A549 treated with AZD2906 at 1 μM for 4 hours (cell line): ENCODE results near the gene TAP2. TPM values are rescaled to one million over a fixed set of nuclear protein-coding genes. Genes with fewer than 3 reads are reported as not detected.

ENCODE experiments used
- total RNA-seq: library from RNA; stranded (reverse); fragments of 200-300 nt; extraction: Qiagen RNA extraction; gene quantifications from 5 replicates; pipeline ENCODE4 v1.2.3, GENCODE V29; 2022

Gene TAP2
- 14.8 to 21.1 TPM (median 17.8 TPM) in 5 replicates for total RNA-seq

GRCh38 chr6:32838114-32838958 is at the start of gene TAP2:
Gene TAP2 (minus strand): TSS chr6:32838739. CDS start chr6:32838233, 506 bp downstream.

GRCh38 chr6:32853541-32854375 is 15.2 kb upstream of the TAP2 start, which contains the start of the genes PSMB9 and TAP1:
Gene PSMB9 (plus strand): TSS chr6:32854192. CDS start chr6:32854230, 38 bp downstream.
Gene TAP1 (minus strand): TSS chr6:32853704. CDS start chr6:32853636, 68 bp downstream.

DNA sequence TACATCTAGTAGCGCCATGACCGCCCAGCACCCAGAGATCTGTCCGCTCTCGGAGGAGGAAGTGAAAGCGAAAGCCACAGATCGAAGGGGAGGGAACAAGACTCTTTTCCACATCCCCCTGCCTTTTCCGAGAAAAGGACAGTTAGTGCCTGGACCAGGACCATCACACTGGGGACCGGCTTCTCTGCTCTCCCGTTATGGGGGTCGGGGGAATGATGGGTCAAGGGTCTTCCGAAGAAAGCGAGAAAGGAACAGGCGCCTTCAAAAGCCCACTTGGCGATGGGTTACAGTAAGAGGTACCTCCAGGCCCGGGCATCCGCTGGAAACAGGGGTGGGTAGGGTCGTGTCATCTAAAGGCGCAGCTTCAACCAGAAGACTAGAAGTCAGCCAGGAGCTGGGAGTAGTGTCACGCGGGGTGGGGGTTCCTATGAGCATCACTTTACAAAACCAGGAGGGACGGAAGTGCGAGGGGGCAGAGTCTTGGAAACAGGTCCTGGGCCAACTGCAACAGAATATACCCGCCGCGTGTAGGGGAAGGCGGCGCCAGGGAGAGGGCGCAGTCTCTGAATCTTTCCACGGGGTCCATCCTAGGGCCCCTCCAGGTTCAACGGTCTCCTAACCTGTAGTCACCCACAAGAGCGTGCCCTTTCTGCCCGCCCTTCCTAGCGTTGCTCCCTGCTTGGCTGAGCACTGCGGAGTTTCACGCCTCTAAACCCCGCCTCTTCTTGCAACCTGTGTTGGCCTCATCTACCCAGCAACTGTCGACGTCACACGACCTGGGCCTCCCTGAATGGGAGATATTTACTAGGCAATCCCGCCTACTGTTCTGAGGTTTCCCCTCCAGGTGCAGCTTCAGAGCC is 5.7 kb upstream of the TAP2 start, which contains the start of gene PSMB8:
Gene PSMB8, minus strand, starts transcription at position 69 of the 860 bp plus-strand sequence. Its CDS starts 51 bp downstream, at position 18.

GRCh38 chr6:32816746-32817204 is 21.8 kb downstream of the TAP2 start, which contains the start of gene HLA-DOB:
Gene HLA-DOB (minus strand): TSS chr6:32817002. CDS start chr6:32816951, 51 bp downstream.

Other genes with a start within 250 kb of the TAP2 start
- gene HLA-DRB1, start 248.9 kb downstream of the TAP2 start, total RNA-seq = not detected in 5 replicates
- not detected in 5 replicates for gene HLA-DQA1, start 201.3 kb downstream of the TAP2 start, total RNA-seq
- not detected in 5 replicates for gene HLA-DQB1, start 172.1 kb downstream of the TAP2 start, total RNA-seq
- gene HLA-DQA2, start 97.3 kb downstream of the TAP2 start, total RNA-seq = not detected in 5 replicates
- gene HLA-DQB2, start 75.2 kb downstream of the TAP2 start, total RNA-seq = not detected in 5 replicates
- 0.05 to 0.14 TPM (median 0.12 TPM) in 4 of 5 replicates, not detected in the other for gene HLA-DOB, start 21.7 kb downstream of the TAP2 start, total RNA-seq
- 18.4 to 21.4 TPM (median 19.4 TPM) in 5 replicates for gene PSMB8, start 5.3 kb upstream of the TAP2 start, total RNA-seq
- gene TAP1, start 15.0 kb upstream of the TAP2 start, total RNA-seq = 32.0 to 36.9 TPM (median 34.0 TPM) in 5 replicates
- gene PSMB9, start 15.5 kb upstream of the TAP2 start, total RNA-seq = 14.0 to 25.5 TPM (median 19.0 TPM) in 5 replicates
- 1.4 to 2.5 TPM (median 1.7 TPM) in 5 replicates for gene HLA-DMB, start 102.3 kb upstream of the TAP2 start, total RNA-seq
- gene HLA-DMA, start 114.4 kb upstream of the TAP2 start, total RNA-seq = 2.9 to 3.7 TPM (median 3.0 TPM) in 5 replicates
- gene BRD2, start 129.9 kb upstream of the TAP2 start, total RNA-seq = 104 to 133 TPM (median 112 TPM) in 5 replicates
- gene HLA-DOA, start 170.9 kb upstream of the TAP2 start, total RNA-seq = 0.05 TPM in 1 of 5 replicates, not detected in the others
- gene HLA-DPA1, start 234.9 kb upstream of the TAP2 start, total RNA-seq = 0.05 to 0.11 TPM in 2 of 5 replicates, not detected in the others
- not detected in 5 replicates for gene HLA-DPB1, start 237.3 kb upstream of the TAP2 start, total RNA-seq